GM10847 (cell line): ENCODE measurements around the gene KLRF2.

Source experiments
- POLR2A ChIP-seq: IDR thresholded peaks from 2 replicates; pipeline ENCODE4 v1.6.1; 2011; ENCODE audit not compliant: insufficient read length; ENCODE audit errors: extremely low read depth

The KLRF2 gene

GRCh38 chr12:9911708-9912107, 30.4 kb downstream of the KLRF2 start:
- no peak for TF ChIP-seq POLR2A

- TF ChIP-seq POLR2A = no peak
These were observed 38.2 kb downstream of the KLRF2 start for GRCh38 chr12:9919443-9919842.

- no peak for TF ChIP-seq POLR2A
These were observed 39.2 kb downstream of the KLRF2 start for GRCh38 chr12:9920451-9920850.

DNA sequence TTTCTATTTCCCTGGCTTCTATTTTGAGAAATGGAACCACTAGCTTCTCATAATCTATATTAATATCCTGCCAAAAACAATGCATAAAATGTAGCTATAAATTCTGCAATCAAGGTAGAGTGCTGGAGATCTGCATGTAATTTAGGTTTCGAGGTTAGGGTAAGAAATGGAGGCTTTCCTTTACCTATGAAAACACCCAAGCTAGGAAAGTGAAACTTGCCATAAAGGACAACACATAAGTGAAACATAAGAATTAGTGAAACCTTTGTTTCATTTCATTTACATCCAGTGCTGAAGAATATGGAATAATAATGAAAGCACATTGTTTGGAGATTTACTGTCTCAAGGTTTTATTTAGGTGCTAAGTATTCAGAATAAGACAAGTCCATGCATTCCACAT, 41.1 kb downstream of the KLRF2 start:
- no peak for TF ChIP-seq POLR2A

- no peak for TF ChIP-seq POLR2A
These were observed 44.6 kb downstream of the KLRF2 start for GRCh38 chr12:9925705-9926393.

DNA sequence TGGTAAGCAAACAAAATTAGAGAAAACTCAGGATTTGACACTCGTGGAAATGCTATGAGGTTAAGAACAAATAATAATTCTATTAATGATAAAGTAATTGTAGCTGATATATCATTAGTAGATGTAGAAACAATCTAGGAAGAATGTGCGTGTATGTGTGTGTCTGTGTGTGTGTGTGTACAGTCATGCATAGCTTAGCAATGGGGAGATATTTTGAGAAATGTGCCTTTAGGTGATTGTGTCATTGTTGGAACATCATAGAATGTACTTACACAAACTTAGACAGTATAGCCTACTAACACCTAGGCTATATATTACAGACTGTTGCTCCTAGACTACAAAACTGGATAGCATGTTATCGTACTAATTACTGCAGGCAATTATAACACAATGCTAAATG, 45.6 kb downstream of the KLRF2 start:
- no peak for TF ChIP-seq POLR2A

DNA sequence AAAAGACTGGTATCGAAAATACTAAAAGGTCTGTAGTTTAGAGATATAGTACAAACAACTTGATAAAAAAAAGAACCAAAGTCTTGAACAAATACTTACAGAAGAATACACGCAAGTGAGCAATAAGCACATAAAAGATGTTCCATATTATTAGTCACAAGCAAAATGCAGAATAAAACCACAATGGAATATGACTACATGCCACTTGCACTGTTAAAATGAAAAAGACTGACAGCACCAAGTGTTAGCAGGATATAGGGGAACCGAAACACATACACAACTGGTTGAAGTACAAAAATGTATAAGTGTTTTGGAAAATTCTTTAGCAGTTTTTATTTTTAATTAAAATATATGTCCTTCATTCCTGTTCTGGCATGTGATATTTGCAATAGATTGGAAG, 47.3 kb downstream of the KLRF2 start:
- no peak for TF ChIP-seq POLR2A

DNA sequence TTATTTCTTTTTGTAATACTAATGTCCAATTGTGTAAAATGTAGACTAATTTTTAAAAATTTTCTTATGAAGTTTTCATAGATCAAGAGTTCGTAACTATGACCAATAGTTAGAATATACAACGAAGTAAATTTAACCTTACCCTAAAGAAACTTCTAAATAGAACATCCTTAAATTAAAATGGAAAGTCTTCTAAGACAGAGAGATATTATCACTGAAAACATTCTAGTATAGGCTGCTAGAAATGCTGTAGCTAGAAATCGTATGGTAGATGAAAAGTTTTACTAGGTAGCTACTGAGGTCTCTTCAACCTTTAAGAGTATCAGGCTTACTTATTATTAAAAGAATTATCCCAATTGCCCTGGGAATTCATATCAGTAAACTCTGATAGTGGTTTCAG, 50.0 kb downstream of the KLRF2 start:
- TF ChIP-seq POLR2A = no peak

DNA sequence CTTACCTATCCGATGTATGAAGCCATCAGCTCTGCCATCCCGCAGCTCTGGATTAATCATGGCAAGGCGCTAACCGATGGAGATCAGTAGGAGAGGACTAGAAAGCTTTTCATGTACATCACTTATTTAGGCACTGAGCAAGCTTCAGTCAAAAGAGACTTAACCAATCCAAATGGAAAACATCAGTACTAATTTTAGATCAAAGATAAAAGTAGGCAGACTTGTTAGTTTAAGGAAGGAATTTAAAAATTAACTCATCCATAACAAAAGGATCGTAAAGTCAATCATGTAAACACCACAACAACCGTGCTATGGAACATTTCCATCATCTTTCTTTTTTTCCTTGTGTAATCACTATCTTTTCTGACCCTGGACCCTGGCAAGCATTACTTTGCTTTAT, 51.0 kb downstream of the KLRF2 start, which contains the start of gene CLEC2A:
CLEC2A (minus strand) TSS at position 101 of the 400 bp plus-strand sequence; CDS start at position 60, 41 bp downstream.
- TF ChIP-seq POLR2A = no peak

- TF ChIP-seq POLR2A = no peak
These were observed 52.7 kb downstream of the KLRF2 start for GRCh38 chr12:9933958-9934357.

- no peak for TF ChIP-seq POLR2A
These were observed 53.7 kb downstream of the KLRF2 start for GRCh38 chr12:9935026-9935425.

- no peak for TF ChIP-seq POLR2A
These were observed 55.3 kb downstream of the KLRF2 start for GRCh38 chr12:9936591-9936990.

DNA sequence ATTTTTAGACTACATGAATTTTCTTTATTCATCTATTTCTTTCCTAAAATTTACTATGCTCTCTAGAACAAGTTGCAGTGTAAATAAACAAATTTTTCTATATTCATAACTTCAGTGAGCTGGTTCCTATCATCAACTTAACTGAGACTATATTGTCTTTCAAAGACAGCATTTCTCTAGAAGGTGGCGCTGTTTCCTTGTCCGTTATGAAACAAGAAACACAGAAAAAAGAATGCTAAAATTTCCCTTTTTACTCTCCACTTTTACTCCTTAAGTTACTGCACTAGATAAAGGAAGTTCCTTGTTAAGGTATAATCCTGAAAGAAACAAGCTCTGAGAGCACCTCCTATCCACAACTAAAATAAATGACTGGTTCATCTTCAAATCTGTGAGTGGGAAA, 59.1 kb downstream of the KLRF2 start:
- no peak for TF ChIP-seq POLR2A

GRCh38 chr12:9941838-9942237, 60.5 kb downstream of the KLRF2 start:
- no peak for TF ChIP-seq POLR2A

DNA sequence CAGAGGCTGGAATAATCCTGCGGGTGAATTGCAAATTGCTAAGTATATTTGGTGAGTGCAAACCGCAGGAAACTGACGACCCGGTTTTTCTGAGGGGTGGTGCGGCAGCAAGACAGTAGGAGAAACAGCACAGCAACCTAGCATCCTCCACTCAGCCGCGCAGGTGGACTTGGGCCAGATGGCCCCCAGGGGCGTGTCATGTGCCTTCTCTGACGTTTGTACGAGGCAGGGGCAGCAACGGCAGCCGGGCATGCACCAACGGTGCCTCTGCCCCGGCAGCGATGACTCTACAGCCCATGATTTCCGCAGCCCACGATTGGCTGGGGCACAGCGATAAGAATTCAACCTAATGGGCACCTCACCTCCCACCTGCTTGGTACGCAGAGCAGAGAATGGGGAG, 62.0 kb downstream of the KLRF2 start:
- TF ChIP-seq POLR2A = no peak

DNA sequence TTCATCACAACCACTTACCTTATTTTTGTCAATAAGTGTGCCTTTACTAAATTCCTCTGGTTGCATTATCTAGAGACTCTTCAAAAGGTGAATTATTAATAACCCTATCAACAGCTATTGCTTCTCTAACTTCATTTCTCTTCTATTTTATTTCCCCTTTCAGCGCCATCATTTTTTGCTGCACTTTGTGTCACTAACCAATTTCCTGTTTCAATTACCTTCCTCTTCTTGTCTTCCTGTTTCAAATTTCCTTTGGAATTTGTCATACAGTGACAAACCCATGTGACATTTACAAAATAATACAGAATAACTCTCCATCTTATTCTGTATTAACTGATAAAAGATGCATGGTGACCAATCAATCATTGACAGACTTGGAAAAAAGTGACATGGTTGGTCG, 63.1 kb downstream of the KLRF2 start:
- TF ChIP-seq POLR2A = no peak
